Neural progenitor cell (in vitro differentiated cells): Measurements from ENCODE around the gene SNX15. TPM values are rescaled to one million over a fixed set of nuclear protein-coding genes. Genes with fewer than 3 reads are reported as not detected.

Experiments used
- DNase-seq: peaks from one replicate; pipeline ENCODE4 v3.0.0-alpha.2; 2016; ENCODE audit warnings: low spot score
- H2AFZ ChIP-seq: fragments of 200-600 bp; sonication (generic); replicated peaks from 2 replicates; pipeline ENCODE4 v1.6.1; 2016; ENCODE audit warnings: antibody characterized with exemption
- H3F3A ChIP-seq: fragments of 200-600 bp; sonication (generic); 2 replicates; pipeline ENCODE4 v1.6.1; 2016; ENCODE audit warnings: antibody characterized with exemption, low read depth
- H3K27ac ChIP-seq: fragments of 200-600 bp; sonication (generic); 2 replicates; pipeline ENCODE4 v1.5.1; 2016; ENCODE audit warnings: mild to moderate bottlenecking
- H3K27me3 ChIP-seq: fragments of 200-600 bp; sonication (generic); 2 replicates; pipeline ENCODE4 v1.6.1; 2016; ENCODE audit warnings: mild to moderate bottlenecking, moderate library complexity
- H3K36me3 ChIP-seq: fragments of 200-600 bp; sonication (generic); 2 replicates; pipeline ENCODE4 v1.5.1; 2016
- H3K4me1 ChIP-seq: fragments of 200-600 bp; sonication (generic); 2 replicates; pipeline ENCODE4 v1.6.1; 2016; ENCODE audit warnings: mixed run types
- H3K4me2 ChIP-seq: fragments of 200-600 bp; sonication (generic); 2 replicates; pipeline ENCODE4 v1.6.1; 2016
- H3K4me3 ChIP-seq: fragments of 200-600 bp; sonication (generic); 2 replicates; pipeline ENCODE4 v1.5.1; 2016
- H3K79me2 ChIP-seq: fragments of 200-600 bp; sonication (generic); 2 replicates; pipeline ENCODE4 v1.6.1; 2016; ENCODE audit warnings: low read depth
- H3K9ac ChIP-seq: fragments of 200-600 bp; sonication (generic); 2 replicates; pipeline ENCODE4 v1.6.1; 2016
- H3K9me3 ChIP-seq: fragments of 200-600 bp; sonication (generic); 2 replicates; pipeline ENCODE4 v1.5.1; 2016; ENCODE audit warnings: low read depth
- H4K20me1 ChIP-seq: fragments of 200-600 bp; sonication (generic); 2 replicates; pipeline ENCODE4 v1.6.1; 2016; ENCODE audit warnings: low read depth
- H3K27ac Mint-ChIP-seq: 3 replicates; pipeline ENCODE4 v1.8.0; 2021; ENCODE audit warnings: mixed read lengths
- H3K27me3 Mint-ChIP-seq: 2 replicates; pipeline ENCODE4 v1.8.0; 2022; ENCODE audit warnings: low read depth, mild to moderate bottlenecking, inconsistent platforms, moderate library complexity, mixed read lengths; ENCODE audit not compliant: insufficient read depth
- H3K36me3 Mint-ChIP-seq: 3 replicates; pipeline ENCODE4 v1.8.0; 2021; ENCODE audit warnings: mixed read lengths
- H3K4me1 Mint-ChIP-seq: 3 replicates; pipeline ENCODE4 v1.8.0; 2021; ENCODE audit warnings: mixed read lengths
- H3K4me3 Mint-ChIP-seq: 3 replicates; pipeline ENCODE4 v1.8.0; 2021; ENCODE audit warnings: mild to moderate bottlenecking, moderate library complexity, mixed read lengths
- H3K9me3 Mint-ChIP-seq: 3 replicates; pipeline ENCODE4 v1.8.0; 2020; ENCODE audit warnings: mixed read lengths
- EZH2 ChIP-seq: fragments of 200-600 bp; sonication (generic); IDR thresholded peaks from 2 replicates; pipeline ENCODE4 v1.6.1; 2017; ENCODE audit warnings: antibody characterized with exemption, mild to moderate bottlenecking, moderate library complexity
- EZH2phosphoT487 ChIP-seq: fragments of 200-600 bp; sonication (generic); IDR thresholded peaks from 2 replicates; pipeline ENCODE4 v1.6.1; 2017; ENCODE audit warnings: antibody characterized with exemption
- total RNA-seq: library from RNA; depleted of rRNA; stranded (reverse); fragments of >200 nt; gene quantifications from 2 replicates; pipeline ENCODE4 v1.2.3, GENCODE V29; 2015; ENCODE audit warnings: low replicate concordance
- TF ChIP-seq, protein P1 (sequence below): fragments of 200-600 bp; sonication (generic); IDR thresholded peaks from 2 replicates; pipeline ENCODE4 v1.5.1; 2017; ENCODE audit warnings: antibody characterized with exemption, mild to moderate bottlenecking

Gene SNX15
- total RNA-seq, 1 donor from 2014 or later, result 10.7 TPM

DNA sequence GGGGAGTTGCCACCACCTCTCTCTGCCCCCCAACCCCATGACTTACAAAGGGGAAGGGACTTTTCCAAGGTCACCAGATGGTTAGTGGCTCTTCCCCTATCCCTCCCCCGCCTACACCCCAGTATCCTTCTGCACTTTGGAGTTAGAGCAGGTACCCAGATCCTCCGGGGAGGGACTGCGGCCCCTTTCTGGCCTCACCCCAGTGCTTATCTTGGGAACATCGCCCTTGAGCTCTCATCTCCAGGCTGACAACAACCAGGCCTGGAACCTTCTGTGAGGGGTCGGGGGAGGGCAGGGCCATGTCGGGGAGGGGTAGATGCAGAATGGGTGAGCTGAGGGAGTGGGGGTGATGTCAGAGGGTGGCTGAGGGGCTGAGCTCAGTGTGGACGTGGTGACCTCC lies 38.6 kb downstream of the SNX15 start:
- Histone ChIP-seq H2AFZ (no peak overlapping the region), H3K27ac (no peak overlapping the region), H3K4me3 (no peak overlapping the region), H3F3A (peaks cover 8% of the 10 kb centered on the region), H3K9me3 (no peaks in the 10 kb centered on the region), H3K27me3 (no peaks in the 10 kb centered on the region), H3K4me1 (peaks cover 15% of the 10 kb centered on the region), H3K79me2 (no peaks in the 10 kb centered on the region), H4K20me1 (no peaks in the 10 kb centered on the region), H3K4me2 (no peak overlapping the region), H3K36me3 (no peaks in the 10 kb centered on the region), H3K9ac (no peak overlapping the region)
- Mint-ChIP-seq H3K27ac (no peak overlapping the region), H3K4me1 (peaks cover 5% of the 10 kb centered on the region), H3K4me3 (no peak overlapping the region), H3K27me3 (peaks cover 2% of the 10 kb centered on the region), H3K9me3 (no peaks in the 10 kb centered on the region), H3K36me3 (no peaks in the 10 kb centered on the region)
- DNase-seq, result no peak
- TF ChIP-seq, protein P1, sequence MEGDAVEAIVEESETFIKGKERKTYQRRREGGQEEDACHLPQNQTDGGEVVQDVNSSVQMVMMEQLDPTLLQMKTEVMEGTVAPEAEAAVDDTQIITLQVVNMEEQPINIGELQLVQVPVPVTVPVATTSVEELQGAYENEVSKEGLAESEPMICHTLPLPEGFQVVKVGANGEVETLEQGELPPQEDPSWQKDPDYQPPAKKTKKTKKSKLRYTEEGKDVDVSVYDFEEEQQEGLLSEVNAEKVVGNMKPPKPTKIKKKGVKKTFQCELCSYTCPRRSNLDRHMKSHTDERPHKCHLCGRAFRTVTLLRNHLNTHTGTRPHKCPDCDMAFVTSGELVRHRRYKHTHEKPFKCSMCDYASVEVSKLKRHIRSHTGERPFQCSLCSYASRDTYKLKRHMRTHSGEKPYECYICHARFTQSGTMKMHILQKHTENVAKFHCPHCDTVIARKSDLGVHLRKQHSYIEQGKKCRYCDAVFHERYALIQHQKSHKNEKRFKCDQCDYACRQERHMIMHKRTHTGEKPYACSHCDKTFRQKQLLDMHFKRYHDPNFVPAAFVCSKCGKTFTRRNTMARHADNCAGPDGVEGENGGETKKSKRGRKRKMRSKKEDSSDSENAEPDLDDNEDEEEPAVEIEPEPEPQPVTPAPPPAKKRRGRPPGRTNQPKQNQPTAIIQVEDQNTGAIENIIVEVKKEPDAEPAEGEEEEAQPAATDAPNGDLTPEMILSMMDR, result no peak
- no peak for TF ChIP-seq EZH2
- no peak for TF ChIP-seq EZH2phosphoT487

DNA sequence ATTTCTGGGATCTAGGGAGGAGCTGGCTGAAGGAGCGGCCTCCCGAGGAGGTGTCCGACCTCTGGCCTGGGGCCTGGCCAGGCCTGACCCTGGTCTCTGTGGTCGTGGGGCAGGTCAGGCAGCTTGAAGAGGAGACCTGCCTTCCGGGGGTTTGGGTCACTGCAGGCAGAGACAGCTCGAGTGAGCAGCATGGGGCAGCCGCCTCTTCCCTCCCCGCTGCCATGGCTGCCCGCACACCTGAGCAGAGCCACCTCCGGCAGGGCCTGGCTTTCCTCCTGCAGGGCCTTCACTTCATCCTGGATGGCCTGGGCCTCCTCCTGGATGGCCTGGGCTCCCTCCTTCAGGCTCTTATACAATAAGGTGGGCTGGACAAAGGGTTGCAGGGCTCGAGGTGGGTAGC lies 39.1 kb downstream of the SNX15 start:
- Histone ChIP-seq H3K9me3 (no peaks in the 10 kb centered on the region), H3K36me3 (no peaks in the 10 kb centered on the region), H3K4me3 (no peak overlapping the region), H3F3A (peaks cover 8% of the 10 kb centered on the region), H3K27ac (no peak overlapping the region), H3K79me2 (no peaks in the 10 kb centered on the region), H3K4me2 (peak overlapping the region; percentile 27), H3K27me3 (no peaks in the 10 kb centered on the region), H4K20me1 (no peaks in the 10 kb centered on the region), H3K9ac (no peak overlapping the region), H2AFZ (peak overlapping the region; percentile 68), H3K4me1 (peaks cover 15% of the 10 kb centered on the region)
- no peak overlapping the region for H3K4me3 Mint-ChIP-seq
- no peak overlapping the region for H3K27ac Mint-ChIP-seq
- peaks cover 2% of the 10 kb centered on the region for H3K4me1 Mint-ChIP-seq
- DNase-seq, result no peak
- H3K36me3 Mint-ChIP-seq, result no peaks in the 10 kb centered on the region
- no peaks in the 10 kb centered on the region for H3K9me3 Mint-ChIP-seq
- TF ChIP-seq EZH2, result no peak
- TF ChIP-seq, protein P1, result no peak
- TF ChIP-seq EZH2phosphoT487, result no peak
- H3K27me3 Mint-ChIP-seq, result peaks cover 2% of the 10 kb centered on the region

DNA sequence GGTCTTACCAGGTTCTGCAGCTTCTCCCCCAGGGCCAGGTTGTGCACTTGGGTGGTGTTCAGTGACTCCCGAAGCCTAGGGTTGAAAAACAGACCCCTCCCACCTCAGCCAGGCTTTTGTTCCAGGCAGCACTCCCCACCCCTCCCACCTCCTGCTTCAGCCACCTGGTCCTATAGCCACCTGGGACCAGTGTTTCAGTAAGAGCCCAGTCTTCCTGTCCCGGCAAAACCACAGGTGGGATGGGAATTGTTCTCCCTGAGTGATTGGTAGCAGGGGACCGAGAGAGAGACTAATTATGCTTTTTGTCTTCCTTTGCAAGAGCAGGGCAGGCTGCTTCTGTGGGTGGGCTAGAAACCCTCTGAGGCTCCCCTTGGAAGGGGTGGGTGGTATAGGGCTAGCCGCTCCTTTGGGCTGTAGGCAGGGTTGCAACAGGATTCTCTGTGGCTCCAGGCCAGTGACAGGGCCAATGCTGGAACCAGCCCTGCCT lies 39.6 kb downstream of the SNX15 start:
- Histone ChIP-seq H2AFZ (peak overlapping the region; percentile 68), H3K4me1 (peaks cover 15% of the 10 kb centered on the region), H3K4me2 (peak overlapping the region; percentile 27), H3F3A (peaks cover 8% of the 10 kb centered on the region), H3K27ac (no peak overlapping the region), H3K36me3 (no peaks in the 10 kb centered on the region), H4K20me1 (no peaks in the 10 kb centered on the region), H3K4me3 (no peak overlapping the region), H3K9ac (no peak overlapping the region), H3K27me3 (no peaks in the 10 kb centered on the region), H3K79me2 (no peaks in the 10 kb centered on the region), H3K9me3 (no peaks in the 10 kb centered on the region)
- Mint-ChIP-seq H3K4me1 (peaks cover 2% of the 10 kb centered on the region), H3K4me3 (no peak overlapping the region), H3K27me3 (peaks cover under 1% of the 10 kb centered on the region), H3K9me3 (no peaks in the 10 kb centered on the region), H3K27ac (no peak overlapping the region), H3K36me3 (no peaks in the 10 kb centered on the region)
- DNase-seq, result peak; percentile 37
- TF ChIP-seq EZH2 (no peak), EZH2phosphoT487 (no peak)
- TF ChIP-seq, protein P1, result no peak
